Neural crest cell (in vitro differentiated cells): ENCODE data around the gene GEN1. TPM values are rescaled to one million over a fixed set of nuclear protein-coding genes. Genes with fewer than 3 reads are reported as not detected.
A peak's percentile ranks its signal among the peaks of the same experiment; 100 is the strongest.

Source experiments
- DNase-seq: peaks from one replicate; pipeline ENCODE4 v3.0.0; 2021; ENCODE audit warnings: low read depth, mixed read lengths, low spot score
- H3K27ac Mint-ChIP-seq: one replicate; pipeline ENCODE4 v1.8.0; 2021; ENCODE audit warnings: mild to moderate bottlenecking, mixed read lengths; ENCODE audit not compliant: unreplicated experiment
- H3K27me3 Mint-ChIP-seq: 2 replicates; pipeline ENCODE4 v1.8.0; 2021; ENCODE audit warnings: low read depth, mild to moderate bottlenecking, mixed read lengths
- H3K36me3 Mint-ChIP-seq: 2 replicates; pipeline ENCODE4 v1.8.0; 2021; ENCODE audit warnings: low read depth, mild to moderate bottlenecking, mixed read lengths
- H3K4me1 Mint-ChIP-seq: 2 replicates; pipeline ENCODE4 v1.8.0; 2021; ENCODE audit warnings: mixed read lengths
- H3K4me3 Mint-ChIP-seq: one replicate; pipeline ENCODE4 v1.8.0; 2021; ENCODE audit warnings: mild to moderate bottlenecking, mixed read lengths
- H3K9me3 Mint-ChIP-seq: 2 replicates; pipeline ENCODE4 v1.8.0; 2021; ENCODE audit warnings: mixed read lengths
- total RNA-seq: library from RNA; stranded (reverse); gene quantifications from 2 replicates; pipeline ENCODE4 v1.2.1, GENCODE V29; 2021
- TF ChIP-seq, protein P1 (sequence below): fragments of 200-600 bp; sonication (generic); conservative IDR thresholded peaks from 2 replicates; pipeline ENCODE4 v1.5.0; 2021; ENCODE audit warnings: antibody characterized with exemption, mild to moderate bottlenecking

GEN1 gene
- total RNA-seq, 1 donor from 2014 or later, result 29.7 TPM

DNA sequence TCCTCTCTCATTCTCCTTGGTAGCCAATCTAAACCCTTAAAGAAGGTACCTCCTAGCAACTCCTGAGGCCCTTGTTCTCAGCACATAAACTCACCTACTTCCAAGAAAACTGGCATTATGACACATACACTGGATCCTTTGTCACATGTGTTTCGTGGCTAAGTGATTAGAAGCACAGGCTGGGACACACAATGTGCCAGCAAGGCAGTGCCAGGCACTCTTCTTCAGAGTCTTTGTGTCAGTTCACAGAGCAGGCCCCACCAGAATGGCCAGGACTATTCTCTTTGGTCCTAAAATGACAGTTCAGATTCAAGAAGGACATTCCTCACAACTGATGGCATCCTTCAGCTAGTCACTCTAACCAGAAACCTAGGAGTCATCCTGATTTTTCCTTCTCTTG lies 40.6 kb upstream of the GEN1 start:
- Mint-ChIP-seq H3K36me3 (peaks cover 8% of the 10 kb centered on the region), H3K9me3 (no peaks in the 10 kb centered on the region), H3K27me3 (no peaks in the 10 kb centered on the region), H3K27ac (no peak overlapping the region), H3K4me1 (peaks cover 4% of the 10 kb centered on the region), H3K4me3 (no peak overlapping the region)
- no peak for DNase-seq
- TF ChIP-seq, protein P1, sequence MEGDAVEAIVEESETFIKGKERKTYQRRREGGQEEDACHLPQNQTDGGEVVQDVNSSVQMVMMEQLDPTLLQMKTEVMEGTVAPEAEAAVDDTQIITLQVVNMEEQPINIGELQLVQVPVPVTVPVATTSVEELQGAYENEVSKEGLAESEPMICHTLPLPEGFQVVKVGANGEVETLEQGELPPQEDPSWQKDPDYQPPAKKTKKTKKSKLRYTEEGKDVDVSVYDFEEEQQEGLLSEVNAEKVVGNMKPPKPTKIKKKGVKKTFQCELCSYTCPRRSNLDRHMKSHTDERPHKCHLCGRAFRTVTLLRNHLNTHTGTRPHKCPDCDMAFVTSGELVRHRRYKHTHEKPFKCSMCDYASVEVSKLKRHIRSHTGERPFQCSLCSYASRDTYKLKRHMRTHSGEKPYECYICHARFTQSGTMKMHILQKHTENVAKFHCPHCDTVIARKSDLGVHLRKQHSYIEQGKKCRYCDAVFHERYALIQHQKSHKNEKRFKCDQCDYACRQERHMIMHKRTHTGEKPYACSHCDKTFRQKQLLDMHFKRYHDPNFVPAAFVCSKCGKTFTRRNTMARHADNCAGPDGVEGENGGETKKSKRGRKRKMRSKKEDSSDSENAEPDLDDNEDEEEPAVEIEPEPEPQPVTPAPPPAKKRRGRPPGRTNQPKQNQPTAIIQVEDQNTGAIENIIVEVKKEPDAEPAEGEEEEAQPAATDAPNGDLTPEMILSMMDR, result no peak

DNA sequence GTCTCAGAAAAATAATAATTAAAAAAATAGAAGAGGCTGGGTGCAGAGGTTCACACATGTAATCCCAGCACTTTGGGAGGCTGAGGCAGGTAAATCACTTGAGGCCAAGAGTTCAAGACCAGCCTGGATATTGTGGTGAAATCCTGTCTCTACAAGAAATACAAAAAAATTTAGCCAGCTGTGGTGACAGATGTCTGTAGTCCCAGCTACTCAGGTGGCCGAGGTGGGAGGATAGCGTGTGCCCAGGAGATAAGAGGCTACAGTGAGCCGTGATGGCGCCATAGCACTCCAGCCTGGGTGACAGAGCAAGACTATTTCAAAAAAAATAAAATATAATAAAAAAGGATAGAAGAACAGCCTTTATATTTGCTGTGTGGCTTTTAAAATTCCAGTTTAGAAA lies 36.3 kb upstream of the GEN1 start:
- Mint-ChIP-seq H3K27ac (no peak overlapping the region), H3K36me3 (peaks cover 8% of the 10 kb centered on the region), H3K27me3 (no peaks in the 10 kb centered on the region), H3K9me3 (no peaks in the 10 kb centered on the region), H3K4me3 (no peak overlapping the region), H3K4me1 (peaks cover 4% of the 10 kb centered on the region)
- DNase-seq, result no peak
- TF ChIP-seq, protein P1, result no peak

DNA sequence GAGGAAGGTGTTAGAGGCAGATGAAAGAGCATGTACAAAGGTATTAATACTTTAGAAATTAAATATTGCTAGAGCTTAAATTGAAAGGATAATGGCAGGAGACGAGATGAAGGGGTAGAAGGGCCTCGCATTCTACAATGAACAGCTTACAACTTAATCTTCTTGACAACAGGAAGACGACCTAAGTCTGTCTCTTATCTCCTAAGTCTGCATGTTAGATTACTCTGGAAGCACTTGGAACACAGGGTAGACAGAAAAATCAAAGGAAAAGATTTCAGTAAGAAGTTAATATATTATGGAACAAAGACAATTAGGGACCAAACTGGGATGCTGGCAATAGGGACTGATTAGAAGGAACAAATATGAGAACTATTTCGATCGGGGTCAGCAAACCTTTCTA lies 35.2 kb upstream of the GEN1 start:
- Mint-ChIP-seq H3K4me3 (no peak overlapping the region), H3K27me3 (no peaks in the 10 kb centered on the region), H3K9me3 (no peaks in the 10 kb centered on the region), H3K27ac (no peak overlapping the region), H3K4me1 (peaks cover 4% of the 10 kb centered on the region), H3K36me3 (peaks cover 6% of the 10 kb centered on the region)
- DNase-seq, result no peak
- TF ChIP-seq, protein P1, result no peak

DNA sequence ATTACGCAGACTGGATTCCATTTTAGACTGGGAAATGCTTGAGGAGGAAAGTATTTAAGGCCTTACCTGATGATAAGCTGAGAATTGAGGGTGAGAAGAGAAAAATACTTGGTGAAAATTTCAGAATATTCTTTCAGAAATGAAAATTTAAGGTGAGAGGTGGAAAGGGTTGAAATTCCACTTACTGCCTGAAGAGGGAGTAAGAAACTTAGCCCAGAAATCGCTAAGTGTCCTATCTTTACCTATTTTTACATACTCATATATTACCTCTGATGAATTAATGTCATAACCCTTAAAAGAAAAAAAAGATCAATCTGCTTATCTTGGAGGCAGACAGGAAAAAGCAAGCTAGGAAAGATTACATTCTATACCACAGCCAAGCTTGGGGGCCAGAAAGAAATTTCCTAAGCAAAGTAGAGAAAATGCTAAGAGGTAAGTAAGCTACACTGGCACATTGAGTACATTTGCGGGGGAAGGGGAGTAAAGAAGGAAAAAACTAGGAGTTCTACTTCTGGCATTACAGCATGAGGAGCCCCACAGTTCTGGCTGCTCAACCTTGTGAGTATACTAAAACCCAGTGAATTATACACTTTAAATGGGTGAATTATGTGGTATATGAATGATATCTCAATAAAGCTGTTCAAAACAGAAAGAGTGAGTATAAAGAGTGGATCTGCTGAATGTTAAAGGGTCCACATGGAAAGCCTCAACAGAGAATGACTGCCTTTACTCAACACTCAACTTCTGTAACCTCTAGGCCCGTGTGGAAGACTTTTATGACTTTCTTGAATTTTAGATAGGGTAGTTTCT lies 34.2 kb upstream of the GEN1 start:
- peaks cover 5% of the 10 kb centered on the region for H3K36me3 Mint-ChIP-seq
- H3K4me1 Mint-ChIP-seq, result peaks cover 1% of the 10 kb centered on the region
- H3K27ac Mint-ChIP-seq, result no peak overlapping the region
- no peaks in the 10 kb centered on the region for H3K27me3 Mint-ChIP-seq
- no peak for DNase-seq
- H3K9me3 Mint-ChIP-seq, result no peaks in the 10 kb centered on the region
- TF ChIP-seq, protein P1, result peak; percentile 79
- no peak overlapping the region for H3K4me3 Mint-ChIP-seq

DNA sequence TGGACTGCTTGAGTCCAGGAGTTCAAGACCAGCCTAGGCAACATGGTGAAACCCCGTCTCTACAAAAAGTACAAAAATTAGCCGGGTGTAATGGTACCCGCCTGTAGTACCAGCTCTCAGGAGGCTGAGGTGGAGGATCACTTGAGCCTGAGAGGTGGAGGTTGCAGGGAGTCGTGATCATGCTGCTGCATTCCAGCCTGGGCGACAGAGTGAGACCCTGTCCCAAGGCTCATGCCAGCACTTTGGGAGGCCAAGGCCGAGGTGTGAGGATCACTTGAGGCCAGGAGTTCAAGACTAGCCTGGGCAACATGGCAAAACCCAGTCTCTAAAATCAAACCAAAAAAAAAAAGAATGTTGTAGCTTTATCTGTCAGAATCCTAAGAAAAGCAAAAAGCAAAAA lies 25.7 kb upstream of the GEN1 start:
- Mint-ChIP-seq H3K27me3 (no peaks in the 10 kb centered on the region), H3K27ac (no peak overlapping the region), H3K4me3 (no peak overlapping the region), H3K36me3 (peaks cover 7% of the 10 kb centered on the region), H3K9me3 (no peaks in the 10 kb centered on the region), H3K4me1 (no peaks in the 10 kb centered on the region)
- DNase-seq, result no peak
- TF ChIP-seq, protein P1, result no peak
